HepG2 (cell line): Measurements from ENCODE around the gene ZNF568.

Experiments used
- CHD2 ChIP-seq: IDR thresholded peaks from 2 replicates; pipeline ENCODE4 v1.6.1; 2011; ENCODE audit warnings: low read depth, low read length, improper control_type of control experiment
- HINFP ChIP-seq: sonication (generic); formaldehyde crosslinking; IDR thresholded peaks from 2 replicates; pipeline ENCODE4 v1.4.0; 2020; ENCODE audit warnings: low read depth, mild to moderate bottlenecking, missing genetic modification reagents
- JUNB ChIP-seq: sonication (generic); formaldehyde crosslinking; IDR thresholded peaks from 2 replicates; pipeline ENCODE4 v1.8.0; 2022; ENCODE audit warnings: missing genetic modification reagents, mild to moderate bottlenecking, borderline replicate concordance
- POLR2AphosphoS5 ChIP-seq: IDR thresholded peaks from 2 replicates; pipeline ENCODE4 v1.6.1; 2012; ENCODE audit warnings: low read depth, low read length
- PTBP1 ChIP-seq: fragments of 200-400 bp; formaldehyde crosslinking; IDR thresholded peaks from 2 replicates; pipeline ENCODE4 v1.6.1; 2018; ENCODE audit warnings: low read length, low read depth; ENCODE audit not compliant: poor library complexity, severe bottlenecking
- TBX3 ChIP-seq: fragments of 450-650 bp; IDR thresholded peaks from 2 replicates; pipeline ENCODE4 v1.6.1; 2017; ENCODE audit warnings: antibody characterized with exemption, mild to moderate bottlenecking, inconsistent platforms, borderline replicate concordance

GRCh38 chr19:36891768-36892357 is 24.3 kb upstream of the ZNF568 start:
- TF ChIP-seq POLR2AphosphoS5 (no peak), CHD2 (no peak), HINFP (no peak), JUNB (CRISPR knock-in tag) (no peak), TBX3 (no peak), PTBP1 (no peak)
